Endothelial cell (in vitro differentiated cells): Measurements from ENCODE around the gene SETDB2. TPM values are rescaled to one million over a fixed set of nuclear protein-coding genes. Genes with fewer than 3 reads are reported as not detected.

Experiments
- DNase-seq: peaks from one replicate; pipeline ENCODE4 v3.0.0; 2021; ENCODE audit warnings: low spot score
- H3K27ac Mint-ChIP-seq: one replicate; pipeline ENCODE4 v1.8.0; 2021; ENCODE audit warnings: mixed read lengths, inconsistent platforms; ENCODE audit not compliant: unreplicated experiment
- H3K27me3 Mint-ChIP-seq: one replicate; pipeline ENCODE4 v1.8.0; 2021; ENCODE audit warnings: mild to moderate bottlenecking, moderate library complexity, mixed read lengths, inconsistent platforms; ENCODE audit not compliant: unreplicated experiment
- H3K36me3 Mint-ChIP-seq: one replicate; pipeline ENCODE4 v1.8.0; 2021; ENCODE audit warnings: mild to moderate bottlenecking, low read depth, mixed read lengths, inconsistent platforms; ENCODE audit not compliant: unreplicated experiment
- H3K4me1 Mint-ChIP-seq: one replicate; pipeline ENCODE4 v1.8.0; 2021; ENCODE audit warnings: mild to moderate bottlenecking, mixed read lengths, inconsistent platforms; ENCODE audit not compliant: unreplicated experiment
- H3K4me3 Mint-ChIP-seq: one replicate; pipeline ENCODE4 v1.8.0; 2021; ENCODE audit warnings: mild to moderate bottlenecking, mixed read lengths, inconsistent platforms; ENCODE audit not compliant: unreplicated experiment
- H3K9me3 Mint-ChIP-seq: one replicate; pipeline ENCODE4 v1.8.0; 2021; ENCODE audit warnings: mixed read lengths, inconsistent platforms; ENCODE audit not compliant: unreplicated experiment
- CTCF ChIP-seq: fragments of 200-600 bp; sonication (generic); IDR thresholded peaks from one replicate; pipeline ENCODE4 v1.5.0; 2021; ENCODE audit warnings: antibody characterized with exemption; ENCODE audit not compliant: unreplicated experiment
- total RNA-seq: library from RNA; stranded (reverse); fragmentation: NEBNext Ultra II Directional; extraction: Animal tissue kit (Norgen Biotek cat#: 25700); gene quantifications from one replicate; pipeline ENCODE4 v1.2.1, GENCODE V29; 2021; ENCODE audit not compliant: unreplicated experiment

SETDB2 gene
- total RNA-seq, 1 donor from 2014 or later: 8.9 TPM

GRCh38 chr13:49439609-49440008, 4.5 kb upstream of the SETDB2 start:
- Mint-ChIP-seq H3K4me3 (no peak overlapping the region), H3K9me3 (no peaks in the 10 kb centered on the region), H3K27ac (no peak overlapping the region), H3K36me3 (no peaks in the 10 kb centered on the region), H3K4me1 (peaks cover 8% of the 10 kb centered on the region), H3K27me3 (peaks cover 4% of the 10 kb centered on the region)
- no peak for TF ChIP-seq CTCF
- no peak for DNase-seq

- no peak overlapping the region for H3K4me3 Mint-ChIP-seq
- no peak overlapping the region for H3K27ac Mint-ChIP-seq
- H3K4me1 Mint-ChIP-seq: peaks cover 12% of the 10 kb centered on the region
- no peaks in the 10 kb centered on the region for H3K9me3 Mint-ChIP-seq
- no peaks in the 10 kb centered on the region for H3K36me3 Mint-ChIP-seq
- peaks cover 4% of the 10 kb centered on the region for H3K27me3 Mint-ChIP-seq
- no peak for DNase-seq
- no peak for TF ChIP-seq CTCF
Observed at GRCh38 chr13:49441312-49441711, 2.8 kb upstream of the SETDB2 start.

- Mint-ChIP-seq H3K27me3 (peaks cover 4% of the 10 kb centered on the region), H3K27ac (no peak overlapping the region), H3K4me1 (peaks cover 12% of the 10 kb centered on the region), H3K9me3 (no peaks in the 10 kb centered on the region), H3K36me3 (no peaks in the 10 kb centered on the region), H3K4me3 (no peak overlapping the region)
- TF ChIP-seq CTCF: no peak
- DNase-seq: no peak
Observed at GRCh38 chr13:49441846-49442245, 2.2 kb upstream of the SETDB2 start.

- Mint-ChIP-seq H3K27me3 (peaks cover 4% of the 10 kb centered on the region), H3K4me3 (peak overlapping the region; percentile 97), H3K36me3 (no peaks in the 10 kb centered on the region), H3K27ac (peak overlapping the region; percentile 98), H3K9me3 (no peaks in the 10 kb centered on the region), H3K4me1 (peaks cover 12% of the 10 kb centered on the region)
- no peak for TF ChIP-seq CTCF
- DNase-seq: no peak
Observed at GRCh38 chr13:49443357-49443703, 744 bp upstream of the SETDB2 start.

GRCh38 chr13:49444524-49445395, 686 bp downstream of the SETDB2 start:
- no peaks in the 10 kb centered on the region for H3K36me3 Mint-ChIP-seq
- no peak for TF ChIP-seq CTCF
- peaks cover 4% of the 10 kb centered on the region for H3K27me3 Mint-ChIP-seq
- peaks cover 12% of the 10 kb centered on the region for H3K4me1 Mint-ChIP-seq
- peak overlapping the region; percentile 97 for H3K4me3 Mint-ChIP-seq
- no peak for DNase-seq
- peak overlapping the region; percentile 21 for H3K27ac Mint-ChIP-seq
- H3K9me3 Mint-ChIP-seq: no peaks in the 10 kb centered on the region
